HG02763 (cell line): ENCODE results near the gene STX12.
"Not testable (repeated sequence)": the region's sequence is repeated elsewhere in the genome, so short reads cannot be mapped to it uniquely, and the experiment has no call there.

ENCODE experiments used
- ATAC-seq: cut with Tn5 transposase; IDR thresholded peaks from one replicate; pipeline ENCODE4 v1.9.1; 2021; ENCODE audit warnings: mild to moderate bottlenecking, moderate library complexity; ENCODE audit not compliant: unreplicated experiment

STX12 gene

GRCh38 chr1:27864264-27864895 is 91.4 kb downstream of the STX12 start:
- ATAC-seq = no peak

GRCh38 chr1:27865821-27866220 is 92.8 kb downstream of the STX12 start:
- no peak for ATAC-seq

- no peak for ATAC-seq
These were observed 95.5 kb downstream of the STX12 start for GRCh38 chr1:27868556-27868931.

- no peak for ATAC-seq
These were observed 96.1 kb downstream of the STX12 start for GRCh38 chr1:27868932-27869718.

- ATAC-seq = no peak
These were observed 96.7 kb downstream of the STX12 start for GRCh38 chr1:27869719-27870085.

GRCh38 chr1:27871076-27871475 is 98.1 kb downstream of the STX12 start:
- ATAC-seq = not testable (repeated sequence)

GRCh38 chr1:27872059-27872801 is 99.2 kb downstream of the STX12 start, which contains the start of gene THEMIS2:
Gene THEMIS2, plus strand, starts transcription at chr1:27872544. Its CDS starts 28 bp downstream, at chr1:27872572.
- ATAC-seq = peak; percentile 30

GRCh38 chr1:27872802-27873551 is 100.0 kb downstream of the STX12 start:
- ATAC-seq = no peak

GRCh38 chr1:27873671-27874384 is 100.8 kb downstream of the STX12 start:
- ATAC-seq = no peak
